ENCODE measurements around the gene OR2T5.
"Not testable (repeated sequence)": the region's sequence is repeated elsewhere in the genome, so short reads cannot be mapped to it uniquely, and the experiment has no call there.

DNA sequence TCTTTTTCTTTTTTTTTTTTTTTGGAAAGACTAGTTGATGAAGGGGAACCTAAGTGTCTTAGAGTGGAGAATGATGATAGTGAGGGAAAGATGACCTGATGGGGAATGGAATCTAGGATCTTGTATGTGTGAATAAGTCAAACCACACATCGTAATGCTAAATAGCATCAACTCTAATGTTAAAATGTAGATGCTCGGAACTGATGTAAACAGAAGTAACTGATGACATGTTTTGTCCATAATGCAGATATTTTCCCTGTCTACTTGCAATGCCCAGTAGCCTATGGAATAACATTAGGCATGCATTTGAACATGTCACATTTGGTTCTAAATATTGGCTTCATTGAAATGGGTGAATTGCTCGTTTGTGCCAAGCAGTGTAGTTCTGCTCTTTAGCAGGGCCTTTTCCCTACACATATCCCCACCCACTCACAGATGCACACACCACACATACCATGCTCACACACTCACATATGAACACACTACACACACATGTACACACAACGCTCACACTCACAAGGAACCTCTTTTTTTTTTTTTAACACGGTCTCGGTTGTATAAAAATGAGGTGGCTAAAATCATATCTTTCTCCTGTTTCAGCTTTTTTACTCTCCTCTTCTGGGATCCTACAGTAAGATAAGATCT is 38.4 kb upstream of the OR2T5 start:
- not testable (repeated sequence) for TF ChIP-seq SUZ12 (IDR thresholded peaks at IDR 0.05; ENCODE audit: extremely low read depth, insufficient read depth, insufficient read length); YY1 (IDR thresholded peaks at IDR 0.05; ENCODE audit: insufficient read depth, insufficient read length)

Measured in NT2/D1 (cell line).